GM21786 (cell line): Measurements from ENCODE around the gene AMBRA1.

Experiments
- ATAC-seq: cut with Tn5 transposase; IDR thresholded peaks from one replicate; pipeline ENCODE4 v1.9.1; 2021; ENCODE audit not compliant: unreplicated experiment

AMBRA1 gene

GRCh38 chr11:46511342-46511741, 82.5 kb downstream of the AMBRA1 start:
- ATAC-seq, result no peak

GRCh38 chr11:46508360-46508759, 85.5 kb downstream of the AMBRA1 start:
- no peak for ATAC-seq

GRCh38 chr11:46506483-46506791, 87.4 kb downstream of the AMBRA1 start:
- ATAC-seq, result no peak

- no peak for ATAC-seq
Measured at GRCh38 chr11:46505741-46506482, 87.9 kb downstream of the AMBRA1 start.

- no peak for ATAC-seq
Measured at GRCh38 chr11:46504817-46505613, 88.8 kb downstream of the AMBRA1 start.

- no peak for ATAC-seq
Measured at GRCh38 chr11:46499821-46500220, 94.0 kb downstream of the AMBRA1 start.

- ATAC-seq, result no peak
Measured at GRCh38 chr11:46498968-46499367, 94.9 kb downstream of the AMBRA1 start.

GRCh38 chr11:46498179-46498578, 95.6 kb downstream of the AMBRA1 start:
- no peak for ATAC-seq

- ATAC-seq, result no peak
Measured at GRCh38 chr11:46497498-46497897, 96.3 kb downstream of the AMBRA1 start.

GRCh38 chr11:46493791-46494190, 100.0 kb downstream of the AMBRA1 start:
- no peak for ATAC-seq

GRCh38 chr11:46492532-46492931, 101.3 kb downstream of the AMBRA1 start:
- ATAC-seq, result no peak

GRCh38 chr11:46491661-46492330, 102.0 kb downstream of the AMBRA1 start:
- ATAC-seq, result no peak

GRCh38 chr11:46490666-46491065, 103.2 kb downstream of the AMBRA1 start:
- no peak for ATAC-seq

GRCh38 chr11:46489656-46490560, 103.9 kb downstream of the AMBRA1 start:
- no peak for ATAC-seq

- ATAC-seq, result no peak
Measured at GRCh38 chr11:46485856-46486443, 107.9 kb downstream of the AMBRA1 start.

GRCh38 chr11:46484101-46484500, 109.7 kb downstream of the AMBRA1 start:
- ATAC-seq, result no peak

GRCh38 chr11:46480909-46481308, 112.9 kb downstream of the AMBRA1 start:
- no peak for ATAC-seq

GRCh38 chr11:46480166-46480726, 113.6 kb downstream of the AMBRA1 start:
- no peak for ATAC-seq

GRCh38 chr11:46479601-46480000, 114.2 kb downstream of the AMBRA1 start:
- no peak for ATAC-seq

GRCh38 chr11:46478196-46478595, 115.6 kb downstream of the AMBRA1 start:
- ATAC-seq, result no peak
